IMR-90 (cell line): ENCODE measurements around the gene CRB1. TPM values are rescaled to one million over a fixed set of nuclear protein-coding genes. Genes with fewer than 3 reads are reported as not detected.

Experiments
- ATAC-seq: fragments of 200-7000 bp; cut with Tn5 transposase; 2 replicates; pipeline ENCODE4 v1.9.1; 2020; ENCODE audit warnings: low read depth, mild to moderate bottlenecking, moderate library complexity
- BruUV-seq: library from RNA; stranded (reverse); fragments of 400-500 nt; replicated peaks from 2 replicates; lab custom pipeline; 2021; lab: Mats Ljungman, UMichigan
- CTCF ChIA-PET: fragments of 300-600 bp; formaldehyde crosslinking; extraction: SDS; loops from one replicate; lab custom pipeline; 2021; ENCODE audit warnings: antibody characterized with exemption; lab: Yijun Ruan, JAX
- POLR2A ChIA-PET: fragments of 300-600 bp; sonication (Branson Sonifier 250); formaldehyde crosslinking; loops from one replicate; lab custom pipeline; 2022; ENCODE audit warnings: antibody characterized with exemption; ENCODE audit not compliant: unreplicated experiment; lab: Charles Lee
- DNase-seq: peaks from one replicate; pipeline ENCODE4 v3.0.0; 2013
- H2AFZ ChIP-seq: replicated peaks from 2 replicates; pipeline ENCODE3; 2013; ENCODE audit warnings: low read length, mild to moderate bottlenecking; ENCODE audit not compliant: poor library complexity
- H2AK5ac ChIP-seq: 2 replicates; pipeline ENCODE4 v1.6.1; 2013; ENCODE audit warnings: low read depth, low read length, inconsistent platforms
- H2AK9ac ChIP-seq: replicated peaks from 2 replicates; pipeline ENCODE3; 2013; ENCODE audit warnings: mild to moderate bottlenecking, low read depth, low read length, moderate library complexity; ENCODE audit not compliant: poor library complexity
- H2BK120ac ChIP-seq: 2 replicates; pipeline ENCODE4 v1.6.1; 2013; ENCODE audit warnings: low read depth, low read length, inconsistent platforms
- H2BK15ac ChIP-seq: 3 replicates; pipeline ENCODE4 v1.6.1; 2013; ENCODE audit warnings: low read depth, low read length, inconsistent platforms
- H2BK20ac ChIP-seq: 2 replicates; pipeline ENCODE4 v1.6.1; 2013; ENCODE audit warnings: low read depth, mild to moderate bottlenecking, inconsistent platforms, low read length, moderate library complexity
- H2BK5ac ChIP-seq: 2 replicates; pipeline ENCODE4 v1.6.1; 2013; ENCODE audit warnings: mild to moderate bottlenecking, low read depth, low read length, inconsistent platforms; ENCODE audit not compliant: poor library complexity, severe bottlenecking
- H3K14ac ChIP-seq: replicated peaks from 2 replicates; pipeline ENCODE4 v1.6.1; 2013; ENCODE audit warnings: low read depth, low read length, inconsistent platforms
- H3K18ac ChIP-seq: 2 replicates; pipeline ENCODE4 v1.6.1; 2013; ENCODE audit warnings: low read depth, low read length, control low read depth
- H3K23ac ChIP-seq: 2 replicates; pipeline ENCODE4 v1.6.1; 2013; ENCODE audit warnings: low read depth, low read length, inconsistent platforms
- H3K27ac ChIP-seq: 2 replicates; pipeline ENCODE4 v1.5.1; 2013; ENCODE audit warnings: mild to moderate bottlenecking, control low read depth, low read length; ENCODE audit not compliant: insufficient read depth
- H3K27me3 ChIP-seq: 2 replicates; pipeline ENCODE4 v1.6.1; 2013; ENCODE audit warnings: low read length; ENCODE audit not compliant: control insufficient read depth, insufficient read depth
- H3K36me3 ChIP-seq: 2 replicates; pipeline ENCODE4 v1.6.1; 2013; ENCODE audit warnings: low read length, mixed read lengths; ENCODE audit not compliant: control insufficient read depth, insufficient read depth
- H3K4ac ChIP-seq: 2 replicates; pipeline ENCODE4 v1.6.1; 2013; ENCODE audit warnings: low read depth, low read length, inconsistent platforms
- H3K4me1 ChIP-seq: 2 replicates; pipeline ENCODE4 v1.6.1; 2013; ENCODE audit warnings: low read length, mixed read lengths; ENCODE audit not compliant: control insufficient read depth, insufficient read depth
- H3K4me2 ChIP-seq: 2 replicates; pipeline ENCODE4 v1.6.1; 2013; ENCODE audit warnings: low read depth, mild to moderate bottlenecking, control low read depth, low read length, moderate library complexity
- H3K4me3 ChIP-seq: 2 replicates; pipeline ENCODE4 v1.5.1; 2013; ENCODE audit warnings: low read depth, mild to moderate bottlenecking, control low read depth, low read length, moderate library complexity; ENCODE audit not compliant: insufficient read depth
- H3K56ac ChIP-seq: 2 replicates; pipeline ENCODE4 v1.6.1; 2013; ENCODE audit warnings: low read length, inconsistent platforms; ENCODE audit not compliant: insufficient read depth; ENCODE audit errors: extremely low read depth
- H3K79me1 ChIP-seq, 2 experiments: 2 replicates each; pipeline ENCODE4 v1.6.1; 2013; ENCODE audit warnings: low read length in 2 of 2, inconsistent platforms in 1 of 2, low read depth in 1 of 2
- H3K9ac ChIP-seq: 2 replicates; pipeline ENCODE4 v1.6.1; 2013; ENCODE audit warnings: low read depth, low read length, control low read depth
- H3K9me1 ChIP-seq: 2 replicates; pipeline ENCODE4 v1.6.1; 2013; ENCODE audit warnings: low read length, inconsistent platforms; ENCODE audit not compliant: insufficient read depth
- H3K9me3 ChIP-seq: 2 replicates; pipeline ENCODE4 v1.6.1; 2013; ENCODE audit warnings: low read length; ENCODE audit not compliant: control insufficient read depth, insufficient read depth
- H4K20me1 ChIP-seq: 2 replicates; pipeline ENCODE4 v1.6.1; 2013; ENCODE audit warnings: low read length, inconsistent platforms; ENCODE audit not compliant: insufficient read depth
- H4K5ac ChIP-seq: 2 replicates; pipeline ENCODE4 v1.6.1; 2013; ENCODE audit warnings: mild to moderate bottlenecking, low read depth, low read length, control low read depth
- H4K8ac ChIP-seq, 2 experiments: 2 replicates each; pipeline ENCODE4 v1.6.1; 2013; ENCODE audit warnings: low read depth in 2 of 2, low read length in 2 of 2, control low read depth in 1 of 2, inconsistent platforms in 1 of 2
- H4K91ac ChIP-seq: 2 replicates; pipeline ENCODE4 v1.6.1; 2013; ENCODE audit warnings: low read depth, low read length, inconsistent platforms; ENCODE audit not compliant: insufficient read depth
- BHLHE40 ChIP-seq: fragments of 150-350 bp; IDR thresholded peaks from 2 replicates; pipeline ENCODE4 v1.6.1; 2016; ENCODE audit warnings: mild to moderate bottlenecking, low read depth, low read length
- CEBPB ChIP-seq: IDR thresholded peaks from 2 replicates; pipeline ENCODE4 v1.6.1; 2012; ENCODE audit warnings: low read depth, low read length, improper control_type of control experiment
- CHD1 ChIP-seq: IDR thresholded peaks from 2 replicates; pipeline ENCODE4 v1.6.1; 2012; ENCODE audit warnings: low read depth, low read length, improper control_type of control experiment
- FOS ChIP-seq: fragments of 150-350 bp; IDR thresholded peaks from 2 replicates; pipeline ENCODE4 v1.6.1; 2016; ENCODE audit warnings: low read depth, low read length
- MAFK ChIP-seq: IDR thresholded peaks from 2 replicates; pipeline ENCODE4 v1.6.1; 2012; ENCODE audit warnings: low read depth, low read length, improper control_type of control experiment
- MXI1 ChIP-seq: IDR thresholded peaks from 2 replicates; pipeline ENCODE4 v1.6.1; 2012; ENCODE audit warnings: low read depth, mild to moderate bottlenecking, low read length, moderate library complexity, borderline replicate concordance
- NFE2L2 ChIP-seq: fragments of 150-350 bp; IDR thresholded peaks from 2 replicates; pipeline ENCODE4 v1.6.1; 2016; ENCODE audit warnings: low read depth, mild to moderate bottlenecking, low read length
- POLR2A ChIP-seq: IDR thresholded peaks from 2 replicates; pipeline ENCODE4 v1.6.1; 2012; ENCODE audit warnings: mild to moderate bottlenecking, low read depth, low read length
- RAD21 ChIP-seq: IDR thresholded peaks from 2 replicates; pipeline ENCODE4 v1.6.1; 2012; ENCODE audit warnings: low read length, improper control_type of control experiment
- RFX5 ChIP-seq: IDR thresholded peaks from 2 replicates; pipeline ENCODE4 v1.8.0; 2012; ENCODE audit warnings: low read depth, mild to moderate bottlenecking, low read length, moderate library complexity
- SMC3 ChIP-seq: fragments of 150-350 bp; IDR thresholded peaks from 2 replicates; pipeline ENCODE4 v1.6.1; 2016; ENCODE audit warnings: low read depth, mild to moderate bottlenecking, antibody characterized with exemption, low read length, moderate library complexity
- USF2 ChIP-seq: fragments of 150-350 bp; IDR thresholded peaks from 2 replicates; pipeline ENCODE4 v1.6.1; 2017; ENCODE audit warnings: mild to moderate bottlenecking, antibody characterized with exemption, low read length, low read depth
- WGBS, 2 experiments: methylation state at CpG; one replicate each; pipeline versions ENCODE4 v1.1.5 to v1.1.7; 2013; ENCODE audit warnings: missing lambda C conversion rate in 2 of 2; ENCODE audit not compliant: insufficient read length in 1 of 2; ENCODE audit errors: extremely low coverage in 2 of 2; 5-methylcytosine and 5-hydroxymethylcytosine counted together
- dilution Hi-C: fragments of 300-500 bp; cut with HindIII; formaldehyde crosslinking; loops from one replicate; pipeline ENCODE4 v1.14.3; 2018; ENCODE audit warnings: low sequenced_read_pairs; ENCODE audit not compliant: unreplicated experiment
- in situ Hi-C: fragments of 300-500 bp; cut with MboI; formaldehyde crosslinking; loops from 3 replicates; pipeline ENCODE4 v1.14.3; 2019; ENCODE audit warnings: low sequenced_read_pairs, inconsistent platforms, mixed read lengths
- intact Hi-C: fragments of 100-400 bp; cut with micrococcal nuclease; formaldehyde crosslinking; loops from 2 replicates; pipeline ENCODE4 v1.10.0; 2022
- polyA plus RNA-seq, 3 experiments: library from polyadenylated mRNA; depleted of rRNA; stranded (reverse); fragments of >200 nt; gene quantifications; 2 replicates each; pipeline ENCODE4 v1.2.3, GENCODE V29; 2012; ENCODE audit warnings: low replicate concordance in 1 of 3
- total RNA-seq: library from RNA; depleted of rRNA; stranded (reverse); fragments of >200 nt; gene quantifications from 2 replicates; pipeline ENCODE4 v1.2.3, GENCODE V29; 2012
- TF ChIP-seq, protein P1 (sequence below): conservative IDR thresholded peaks from 2 replicates; pipeline ENCODE4 v1.5.1; 2012; ENCODE audit warnings: mild to moderate bottlenecking, low read depth, low read length, improper control_type of control experiment

The CRB1 gene
- total and polyA plus RNA-seq, 2 of the 4 experiments (the other 2 are of a cell fraction) = not detected

- H2BK15ac ChIP-seq = no peak overlapping the region
- no peak overlapping the region for H4K5ac ChIP-seq
- H3K4me3 ChIP-seq = no peak overlapping the region
- H3K14ac ChIP-seq = no peak overlapping the region
- H2BK20ac ChIP-seq = no peak overlapping the region
- no peak overlapping the region for H3K9ac ChIP-seq
- intact Hi-C loops = no loop called here
- no peaks in the 10 kb centered on the region for H4K20me1 ChIP-seq
- ChIA-PET POLR2A (no interaction called here), CTCF (no interaction called here)
- H3K79me1 ChIP-seq = no peaks in the 10 kb centered on the region
- H3K18ac ChIP-seq = no peak overlapping the region
- H2AK9ac ChIP-seq = no peak overlapping the region
- H2AK5ac ChIP-seq = no peak overlapping the region
- no peaks in the 10 kb centered on the region; the same call in 1 of the 2 replicates for H3K27me3 ChIP-seq
- H3K4me2 ChIP-seq = no peak overlapping the region
- no peaks in the 10 kb centered on the region for H3K9me1 ChIP-seq
- H4K91ac ChIP-seq = no peak overlapping the region
- no peak for DNase-seq
- no peak overlapping the region for H2BK120ac ChIP-seq
- no peak overlapping the region for H3K56ac ChIP-seq
- no peaks in the 10 kb centered on the region for H3K9me3 ChIP-seq
- no peak overlapping the region for H4K8ac ChIP-seq
- no peak overlapping the region for H2BK5ac ChIP-seq
- dilution Hi-C loops = no loop called here
- WGBS, 2 experiments = no CpG with 5 or more reads among the region's 1 CpG
- no peaks in the 10 kb centered on the region for H3K36me3 ChIP-seq
- TF ChIP-seq USF2 (no peak), CHD1 (no peak), SMC3 (no peak), NFE2L2 (no peak), FOS (no peak), CEBPB (no peak), BHLHE40 (no peak), RFX5 (no peak), POLR2A (no peak), MXI1 (no peak), MAFK (no peak), RAD21 (no peak)
- TF ChIP-seq, protein P1, sequence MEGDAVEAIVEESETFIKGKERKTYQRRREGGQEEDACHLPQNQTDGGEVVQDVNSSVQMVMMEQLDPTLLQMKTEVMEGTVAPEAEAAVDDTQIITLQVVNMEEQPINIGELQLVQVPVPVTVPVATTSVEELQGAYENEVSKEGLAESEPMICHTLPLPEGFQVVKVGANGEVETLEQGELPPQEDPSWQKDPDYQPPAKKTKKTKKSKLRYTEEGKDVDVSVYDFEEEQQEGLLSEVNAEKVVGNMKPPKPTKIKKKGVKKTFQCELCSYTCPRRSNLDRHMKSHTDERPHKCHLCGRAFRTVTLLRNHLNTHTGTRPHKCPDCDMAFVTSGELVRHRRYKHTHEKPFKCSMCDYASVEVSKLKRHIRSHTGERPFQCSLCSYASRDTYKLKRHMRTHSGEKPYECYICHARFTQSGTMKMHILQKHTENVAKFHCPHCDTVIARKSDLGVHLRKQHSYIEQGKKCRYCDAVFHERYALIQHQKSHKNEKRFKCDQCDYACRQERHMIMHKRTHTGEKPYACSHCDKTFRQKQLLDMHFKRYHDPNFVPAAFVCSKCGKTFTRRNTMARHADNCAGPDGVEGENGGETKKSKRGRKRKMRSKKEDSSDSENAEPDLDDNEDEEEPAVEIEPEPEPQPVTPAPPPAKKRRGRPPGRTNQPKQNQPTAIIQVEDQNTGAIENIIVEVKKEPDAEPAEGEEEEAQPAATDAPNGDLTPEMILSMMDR = no peak
- H3K23ac ChIP-seq = no peak overlapping the region
- in situ Hi-C loops = no loop called here
- H3K27ac ChIP-seq = no peak overlapping the region
- no peak for ATAC-seq
- H3K4ac ChIP-seq = no peak overlapping the region
- no peak overlapping the region for H2AFZ ChIP-seq
- no TSS peak for BruUV-seq
- H3K4me1 ChIP-seq = no peaks in the 10 kb centered on the region
Measured at GRCh38 chr1:197453376-197454058, 185.5 kb downstream of the CRB1 start.
